ENCODE measurements around the gene SCFD2.
"Not testable (repeated sequence)": the region's sequence is repeated elsewhere in the genome, so short reads cannot be mapped to it uniquely, and the experiment has no call there.

The SCFD2 gene

GRCh38 chr4:53237811-53238210 lies 128.1 kb downstream of the SCFD2 start:
- DNase-seq (ENCODE audit: low spot score) = not testable (repeated sequence)

- not testable (repeated sequence) for DNase-seq (ENCODE audit: low spot score)
These were observed 129.2 kb downstream of the SCFD2 start for GRCh38 chr4:53236624-53237023.

DNA sequence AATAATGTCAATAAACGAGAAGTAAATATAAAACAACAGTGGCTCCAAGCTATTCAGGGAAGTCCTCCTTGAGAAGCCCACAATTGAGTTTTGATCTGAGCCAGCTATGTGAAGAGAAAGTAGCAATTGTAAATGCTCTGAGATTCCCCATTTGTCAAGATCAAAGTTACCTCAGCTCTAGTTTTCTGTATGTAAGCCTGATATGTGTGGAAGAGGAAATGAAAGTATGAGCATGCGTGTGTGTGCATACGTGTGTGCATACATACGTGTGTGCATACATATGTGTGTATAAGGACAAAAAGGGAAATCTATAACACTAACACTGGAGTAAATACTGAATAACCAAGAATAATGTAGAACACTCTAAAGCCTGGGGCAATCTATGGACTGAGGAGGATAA lies 130.3 kb downstream of the SCFD2 start:
- DNase-seq (ENCODE audit: low spot score) = no peak

GRCh38 chr4:53234669-53235068 lies 131.2 kb downstream of the SCFD2 start:
- DNase-seq (ENCODE audit: low spot score) = no peak

DNA sequence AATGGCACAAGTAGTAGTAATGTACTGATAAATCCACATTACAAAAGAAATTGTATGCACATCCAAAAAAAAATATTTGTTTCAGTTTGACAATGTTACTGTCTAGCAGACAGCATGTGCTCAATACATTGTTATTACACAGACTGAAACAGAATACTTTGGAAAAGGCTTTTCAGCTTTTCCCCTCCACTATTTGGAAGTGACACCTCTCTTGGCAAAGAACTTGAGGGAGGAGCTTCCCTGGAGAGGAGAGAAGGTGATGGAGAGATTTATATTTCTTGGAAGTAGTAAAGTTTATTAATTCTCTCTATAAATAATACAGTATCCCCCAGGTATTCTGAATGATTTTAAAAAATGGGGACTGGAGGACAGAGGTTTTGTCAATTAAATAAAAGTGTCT lies 131.8 kb downstream of the SCFD2 start:
- no peak for DNase-seq (ENCODE audit: low spot score)

DNA sequence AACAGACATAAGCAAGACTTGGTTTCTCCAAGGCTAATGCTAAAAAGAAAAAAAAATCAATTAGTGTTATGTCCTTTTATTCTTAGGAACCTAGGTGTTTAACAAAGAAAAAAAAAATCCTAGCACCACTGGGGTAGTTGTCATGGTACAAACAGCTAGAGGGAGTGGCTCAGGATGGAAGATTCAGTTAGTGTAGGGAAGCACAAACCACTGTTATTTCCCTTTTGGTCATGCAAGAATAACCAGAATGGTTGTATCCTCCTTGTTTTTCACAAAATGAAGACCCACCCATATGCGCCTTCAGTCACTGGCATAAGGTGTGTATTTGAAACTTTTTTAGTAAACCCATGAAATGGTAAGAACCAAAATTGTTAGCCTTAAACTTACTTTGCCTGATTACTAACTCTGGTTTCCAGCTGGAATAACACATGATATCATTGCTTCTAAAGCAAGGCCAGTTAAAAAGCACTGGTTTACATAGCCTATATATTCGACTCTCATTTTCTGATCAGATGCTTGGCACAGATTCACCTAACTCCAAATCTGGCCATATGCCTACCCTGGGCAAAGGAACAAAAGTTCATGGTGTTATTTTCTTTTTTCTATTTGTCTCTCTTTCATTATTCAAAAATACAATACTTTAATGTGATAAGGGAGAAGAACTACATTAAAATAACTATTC lies 132.6 kb downstream of the SCFD2 start:
- DNase-seq (ENCODE audit: low spot score) = no peak

DNA sequence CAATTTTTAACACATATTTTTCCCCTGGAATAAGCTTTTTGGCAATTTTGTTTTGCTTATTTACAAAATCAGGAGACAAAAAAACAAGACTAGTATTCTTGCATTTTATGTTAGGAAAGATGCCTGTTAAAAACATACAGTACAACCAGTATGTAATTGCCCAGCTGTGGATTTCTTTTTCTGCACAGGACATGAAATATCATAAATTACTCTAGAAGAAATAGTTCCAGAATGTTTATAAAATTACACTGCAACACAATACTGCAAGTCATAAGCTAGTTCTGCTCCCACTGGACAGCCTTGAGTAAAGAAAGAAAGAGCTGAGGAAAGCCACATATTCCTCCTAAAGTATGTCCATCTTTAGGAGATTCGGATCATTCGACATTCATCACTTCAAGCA lies 133.5 kb downstream of the SCFD2 start:
- no peak for DNase-seq (ENCODE audit: low spot score)

DNA sequence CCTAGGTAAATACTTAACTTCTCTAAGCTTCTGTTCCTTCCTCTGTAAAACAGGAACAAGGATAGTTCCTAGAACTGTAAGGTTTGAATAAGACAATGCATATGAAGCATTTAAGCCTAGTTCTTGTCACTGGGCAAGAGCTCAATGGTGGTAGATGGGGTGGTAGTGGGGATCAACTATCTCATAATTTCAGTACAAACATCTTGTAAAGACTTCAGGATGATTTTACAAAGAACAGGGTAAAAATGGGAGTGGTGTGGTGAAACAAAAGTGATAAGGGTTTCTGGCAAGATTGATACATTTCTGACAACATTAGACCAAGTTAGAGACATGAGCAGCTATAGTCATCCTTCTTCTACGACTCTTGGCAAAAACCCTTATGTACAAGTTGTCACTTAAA lies 137.8 kb downstream of the SCFD2 start:
- DNase-seq (ENCODE audit: low spot score) = no peak

GRCh38 chr4:53227451-53227850 lies 138.4 kb downstream of the SCFD2 start:
- DNase-seq (ENCODE audit: low spot score) = no peak

DNA sequence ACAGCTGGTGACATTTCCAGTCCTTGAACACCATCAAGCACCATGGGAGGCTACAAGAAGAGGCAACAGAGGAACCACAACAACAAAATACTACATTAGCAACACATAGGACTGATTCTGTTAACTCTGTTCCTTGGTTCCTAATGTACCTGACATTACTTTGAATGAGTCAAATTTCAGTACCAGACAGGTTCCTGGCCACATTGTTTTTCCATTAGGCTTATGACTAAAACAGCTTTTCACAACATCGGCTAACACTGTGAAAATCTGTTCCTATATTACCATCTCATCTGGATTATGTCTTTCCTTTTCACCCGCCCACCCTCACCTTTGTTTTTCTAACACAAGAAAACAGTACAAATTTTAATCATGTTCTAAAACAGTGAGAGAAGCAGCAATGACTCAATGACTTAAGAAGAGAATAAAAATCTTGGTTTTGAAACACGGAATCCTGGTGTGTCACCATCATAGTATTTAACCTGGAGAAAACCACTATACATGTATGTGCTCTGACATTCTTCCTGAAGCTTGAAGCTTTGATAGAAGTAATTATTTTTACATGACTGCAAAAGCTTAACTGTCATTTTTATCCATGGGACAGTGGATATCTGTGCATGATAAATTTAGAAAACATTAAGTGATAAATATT lies 143.9 kb downstream of the SCFD2 start:
- no peak for DNase-seq (ENCODE audit: low spot score)

- DNase-seq (ENCODE audit: low spot score) = not testable (repeated sequence)
These were observed 146.7 kb downstream of the SCFD2 start for GRCh38 chr4:53219148-53219547.

- no peak for DNase-seq (ENCODE audit: low spot score)
These were observed 157.1 kb downstream of the SCFD2 start for GRCh38 chr4:53208753-53209152.

DNA sequence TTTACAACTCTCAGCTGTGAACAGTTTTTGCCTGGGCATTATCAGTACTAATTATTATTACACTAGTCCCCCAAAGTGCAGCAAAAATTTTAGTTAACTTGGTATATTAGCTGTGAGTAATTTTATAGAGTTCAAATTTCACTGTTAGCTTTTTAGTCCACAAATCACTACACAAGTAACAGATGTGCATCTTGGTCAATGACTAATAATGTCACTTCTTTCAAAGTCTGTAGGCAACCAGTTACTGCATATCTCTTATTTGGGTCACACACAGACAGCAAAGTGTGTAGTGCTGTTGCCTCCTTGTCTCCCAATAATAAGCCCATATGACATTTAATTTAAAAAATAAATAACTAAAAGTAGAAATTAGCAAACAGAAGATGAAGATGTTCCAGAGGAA lies 159.9 kb downstream of the SCFD2 start:
- no peak for DNase-seq (ENCODE audit: low spot score)

DNA sequence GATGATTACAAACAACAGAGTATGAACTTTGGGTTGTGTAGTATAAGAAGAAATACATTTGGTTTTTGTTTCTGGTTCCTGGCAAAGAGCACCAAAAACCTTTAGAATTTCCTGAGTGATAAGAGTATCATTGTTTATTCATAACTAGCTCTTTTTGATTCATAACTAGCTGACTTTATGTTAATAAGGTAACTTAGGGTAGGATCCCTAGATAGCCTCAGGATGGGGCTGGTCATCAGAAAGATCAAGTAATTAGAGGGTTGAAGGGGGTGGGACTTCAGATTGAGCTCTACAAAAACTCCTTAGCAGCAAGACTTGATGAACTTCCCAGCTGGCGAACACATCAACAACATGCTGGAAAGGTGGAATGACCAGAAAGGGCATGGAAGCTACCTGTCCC lies 166.5 kb downstream of the SCFD2 start:
- no peak for DNase-seq (ENCODE audit: low spot score)

- DNase-seq (ENCODE audit: low spot score) = no peak
These were observed 168.1 kb downstream of the SCFD2 start for GRCh38 chr4:53197772-53198142.

DNA sequence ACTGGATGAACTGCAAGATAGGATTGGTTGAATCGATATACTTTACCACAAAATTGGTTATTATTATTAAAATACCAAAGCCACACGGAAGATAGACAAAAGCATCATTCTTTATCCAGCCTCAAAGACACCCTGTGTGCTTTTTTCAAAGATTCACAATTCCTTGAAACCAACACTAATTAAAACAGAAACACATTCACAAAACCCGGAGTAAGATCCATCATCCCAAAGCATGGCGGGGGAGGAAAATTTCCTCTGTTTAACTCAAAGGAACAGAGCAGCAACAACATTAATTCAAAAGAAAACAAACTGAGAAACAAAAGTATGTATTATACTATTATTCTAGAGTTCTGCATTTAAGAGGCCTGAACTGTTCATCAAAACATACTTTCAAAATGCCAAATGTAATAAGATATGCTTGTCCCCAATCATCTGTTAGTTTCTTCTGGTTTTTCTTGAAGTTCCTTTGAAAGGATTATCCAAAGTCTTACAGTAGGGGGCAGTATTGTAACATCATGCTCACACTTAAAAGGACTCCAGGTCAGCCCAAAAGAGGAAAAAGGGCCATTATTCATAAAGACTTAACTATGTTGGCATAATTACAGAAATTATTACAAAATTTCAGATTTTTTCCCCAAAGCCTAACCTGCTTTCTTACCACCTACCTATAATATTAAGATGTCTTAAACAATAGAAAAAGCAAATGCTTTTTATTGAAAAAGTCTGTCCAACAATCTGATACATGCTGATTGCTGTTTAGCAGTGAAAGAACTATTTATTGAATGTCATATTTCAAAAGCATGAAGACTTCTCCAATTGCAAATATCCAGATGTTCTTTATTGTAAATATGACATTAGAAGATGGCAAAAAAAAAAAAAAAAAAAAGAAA lies 168.7 kb downstream of the SCFD2 start:
- DNase-seq (ENCODE audit: low spot score) = peak; percentile 73

DNA sequence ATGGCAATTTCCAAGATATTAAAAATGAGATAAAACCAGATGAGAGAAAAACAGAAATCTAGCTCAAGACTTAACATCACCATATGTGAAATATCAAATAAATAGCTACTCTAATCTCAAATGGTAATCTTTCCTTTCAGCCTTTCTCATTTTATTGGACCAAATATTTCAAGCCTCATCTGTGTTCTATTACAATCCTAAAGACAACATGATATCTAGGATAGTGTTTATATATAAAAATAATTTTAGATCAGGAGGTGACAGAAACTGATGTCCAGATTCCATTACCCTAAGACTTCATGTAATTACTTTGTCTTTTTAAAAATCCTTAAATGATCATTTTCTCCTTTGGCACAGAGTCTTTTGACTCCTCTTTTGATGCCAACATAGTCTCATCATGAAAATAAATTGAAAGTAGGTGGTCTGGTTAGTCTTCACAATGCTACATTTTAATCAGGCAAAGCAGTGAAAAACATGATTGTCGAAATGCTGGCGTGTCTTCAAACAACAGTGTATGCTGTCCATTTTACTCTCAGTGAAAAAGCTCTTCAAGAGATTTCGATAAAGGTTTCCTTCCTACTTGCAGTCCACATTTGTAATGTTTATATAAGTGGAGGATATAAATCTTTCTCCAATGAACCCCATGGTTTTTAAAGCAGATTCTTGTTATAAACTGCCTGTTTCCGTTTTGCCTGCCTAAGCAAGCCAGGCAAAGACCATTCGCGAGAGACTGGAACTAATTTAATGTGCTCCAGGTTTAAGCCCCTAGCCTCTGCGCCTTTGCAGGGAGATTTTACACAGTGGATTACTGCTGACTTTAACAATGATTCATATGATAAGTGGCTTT lies 169.8 kb downstream of the SCFD2 start:
- no peak for DNase-seq (ENCODE audit: low spot score)

GRCh38 chr4:53194727-53195126 lies 171.1 kb downstream of the SCFD2 start:
- DNase-seq (ENCODE audit: low spot score) = no peak

- no peak for DNase-seq (ENCODE audit: low spot score)
These were observed 172.8 kb downstream of the SCFD2 start for GRCh38 chr4:53193111-53193510.

DNA sequence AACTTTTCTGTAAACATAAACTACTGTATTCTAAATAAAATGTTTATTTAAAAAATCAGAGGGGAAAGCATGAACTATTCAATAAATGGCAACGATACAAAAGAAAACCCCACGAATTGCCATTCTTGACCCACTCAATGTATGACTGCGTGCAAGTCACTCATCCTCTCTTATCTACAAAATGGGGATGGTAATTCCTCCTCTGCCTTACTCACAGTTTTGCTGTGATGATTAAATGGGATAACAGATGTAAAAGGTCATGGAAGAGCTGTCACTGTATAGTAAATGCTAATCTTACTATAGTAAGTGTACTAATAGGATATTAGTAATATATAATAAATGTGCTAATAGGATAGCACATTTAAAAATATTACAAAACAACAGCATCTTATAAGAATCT lies 173.4 kb downstream of the SCFD2 start:
- no peak for DNase-seq (ENCODE audit: low spot score)

DNA sequence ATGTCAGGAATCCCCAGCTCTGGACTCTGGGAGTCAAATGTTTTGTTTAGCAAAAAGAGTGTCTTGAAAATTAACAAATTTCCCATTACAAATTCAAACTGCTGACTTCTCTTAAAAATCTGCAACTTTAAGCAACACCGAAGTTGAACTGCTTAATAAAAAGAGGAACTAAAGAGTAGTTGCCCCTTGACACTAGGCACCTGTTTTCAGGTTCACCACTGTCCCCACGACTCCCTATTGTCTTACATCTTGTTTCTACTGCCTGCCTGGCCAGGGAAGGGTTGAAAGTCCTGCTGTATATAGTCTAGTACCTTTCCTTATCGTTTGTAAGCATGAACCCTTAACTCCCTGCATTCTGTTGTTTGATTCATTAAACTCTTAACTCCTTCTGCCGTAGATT lies 173.9 kb downstream of the SCFD2 start:
- no peak for DNase-seq (ENCODE audit: low spot score)

DNA sequence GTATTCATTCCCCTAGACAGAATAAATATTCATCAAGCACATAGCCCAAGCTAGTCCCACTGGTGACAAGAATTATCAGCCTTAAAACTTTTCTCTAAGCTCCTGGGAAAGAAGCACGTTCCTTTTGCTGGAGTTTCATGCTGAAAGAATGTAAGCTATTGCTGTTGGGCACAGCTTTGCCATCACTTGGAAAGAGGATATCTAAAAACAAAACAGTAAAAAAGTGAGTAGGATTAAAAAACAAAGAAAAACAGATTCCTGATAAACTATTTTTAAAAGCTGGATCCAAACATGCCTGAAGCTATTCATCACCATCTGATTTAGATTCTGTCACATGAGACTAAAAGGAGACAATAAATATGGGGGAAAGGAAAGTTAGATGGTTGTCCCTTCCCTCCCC lies 176.8 kb downstream of the SCFD2 start:
- DNase-seq (ENCODE audit: low spot score) = no peak

Measured in RKO (cell line).